HEK293 (cell line): ENCODE measurements around the gene TXLNA.
"Not testable (repeated sequence)": the region's sequence is repeated elsewhere in the genome, so short reads cannot be mapped to it uniquely, and the experiment has no call there.

Source experiments
- CTCF ChIA-PET: fragments of 350-600 bp; formaldehyde crosslinking; extraction: SDS; loops from one replicate; lab custom pipeline; 2021; ENCODE audit warnings: antibody characterized with exemption; lab: Yijun Ruan, JAX
- POLR2A ChIA-PET: fragments of 300-600 bp; formaldehyde crosslinking; extraction: SDS; loops from one replicate; lab custom pipeline; 2020; ENCODE audit warnings: antibody characterized with exemption, inconsistent platforms; lab: Yijun Ruan, JAX
- H3K27ac ChIP-seq: fragments of 200-500 bp; sonication (Bioruptor generic); 2 replicates; pipeline ENCODE4 v1.5.1; 2014; ENCODE audit warnings: low read depth, low read length, control low read depth, inconsistent platforms; ENCODE audit errors: extremely low read depth
- H3K36me3 ChIP-seq, 2 experiments: fragments of 200-500 bp in 1 of 2; sonication (Bioruptor generic) in 1 of 2; 1 replicate in 1 of 2; 2 replicates in 1 of 2; pipeline ENCODE4 v1.5.1; 2014 to 2017; ENCODE audit warnings: inconsistent platforms in 2 of 2, low read length in 2 of 2; ENCODE audit not compliant: control insufficient read depth in 2 of 2, insufficient read depth in 1 of 2
- H3K4me1 ChIP-seq: fragments of 200-500 bp; sonication (Bioruptor generic); 2 replicates; pipeline ENCODE4 v1.5.1; 2014; ENCODE audit warnings: mild to moderate bottlenecking, low read length, inconsistent platforms; ENCODE audit not compliant: control insufficient read depth, insufficient read depth
- H3K4me3 ChIP-seq: 2 replicates; pipeline ENCODE4 v1.5.1; 2011; ENCODE audit warnings: low read depth, mild to moderate bottlenecking, control low read depth, low read length, moderate library complexity
- H3K9me3 ChIP-seq: fragments of 200-500 bp; sonication (Bioruptor generic); 2 replicates; pipeline ENCODE4 v1.5.1; 2014; ENCODE audit warnings: low read depth, low read length, inconsistent platforms; ENCODE audit not compliant: control insufficient read depth, insufficient read depth
- GLI4 ChIP-seq: fragments of 450-650 bp; formaldehyde crosslinking; IDR thresholded peaks from 2 replicates; pipeline ENCODE4 v1.5.1; 2016; ENCODE audit warnings: missing biosample characterization, missing genetic modification characterization
- GLIS1 ChIP-seq: fragments of 450-650 bp; formaldehyde crosslinking; IDR thresholded peaks from 2 replicates; pipeline ENCODE4 v1.5.1; 2016; ENCODE audit warnings: missing biosample characterization, missing genetic modification characterization
- HOXD13 ChIP-seq: sonication (generic); formaldehyde crosslinking; IDR thresholded peaks from 2 replicates; pipeline ENCODE4 v1.8.0; 2022; ENCODE audit warnings: missing genetic modification reagents, borderline replicate concordance
- IKZF3 ChIP-seq: fragments of 450-650 bp; IDR thresholded peaks from 2 replicates; pipeline ENCODE4 v1.5.0; 2018; ENCODE audit warnings: missing biosample characterization, mild to moderate bottlenecking, missing genetic modification characterization, moderate library complexity
- MEIS1 ChIP-seq: sonication (generic); formaldehyde crosslinking; IDR thresholded peaks from 2 replicates; pipeline ENCODE4 v1.8.1; 2022; ENCODE audit warnings: missing genetic modification reagents, mild to moderate bottlenecking, borderline replicate concordance
- MYNN ChIP-seq: fragments of 450-650 bp; formaldehyde crosslinking; IDR thresholded peaks from 2 replicates; pipeline ENCODE4 v1.5.1; 2016; ENCODE audit warnings: missing biosample characterization, missing genetic modification characterization, borderline replicate concordance
- MZF1 ChIP-seq: fragments of 450-650 bp; formaldehyde crosslinking; IDR thresholded peaks from 2 replicates; pipeline ENCODE4 v1.5.1; 2017; ENCODE audit warnings: missing biosample characterization, missing genetic modification characterization, borderline replicate concordance
- SP2 ChIP-seq: fragments of 450-650 bp; formaldehyde crosslinking; IDR thresholded peaks from 2 replicates; pipeline ENCODE4 v1.5.1; 2016; ENCODE audit warnings: missing biosample characterization, missing genetic modification characterization
- TCF7L2 ChIP-seq: IDR thresholded peaks from 2 replicates; pipeline ENCODE4 v1.6.1; 2011; ENCODE audit warnings: low read depth, mild to moderate bottlenecking, inconsistent platforms, low read length, moderate library complexity, borderline replicate concordance
- YY1 ChIP-seq: fragments of 450-650 bp; formaldehyde crosslinking; IDR thresholded peaks from 2 replicates; pipeline ENCODE4 v1.5.1; 2018; ENCODE audit warnings: missing biosample characterization, missing genetic modification characterization
- YY2 ChIP-seq: fragments of 450-650 bp; formaldehyde crosslinking; IDR thresholded peaks from 2 replicates; pipeline ENCODE4 v1.5.1; 2016; ENCODE audit warnings: missing biosample characterization, missing genetic modification characterization
- ZBTB20 ChIP-seq: fragments of 450-650 bp; formaldehyde crosslinking; IDR thresholded peaks from 2 replicates; pipeline ENCODE4 v1.5.1; 2016; ENCODE audit warnings: missing biosample characterization, missing genetic modification characterization
- ZFP3 ChIP-seq: fragments of 450-650 bp; formaldehyde crosslinking; IDR thresholded peaks from 2 replicates; pipeline ENCODE4 v1.5.1; 2016; ENCODE audit warnings: low read depth, missing biosample characterization, missing genetic modification characterization
- ZNF211 ChIP-seq: fragments of 450-650 bp; formaldehyde crosslinking; IDR thresholded peaks from 2 replicates; pipeline ENCODE4 v1.5.1; 2016; ENCODE audit warnings: low read depth, missing biosample characterization, missing genetic modification characterization
- ZNF239 ChIP-seq: fragments of 450-650 bp; formaldehyde crosslinking; IDR thresholded peaks from 2 replicates; pipeline ENCODE4 v1.5.1; 2016; ENCODE audit warnings: missing biosample characterization, missing genetic modification characterization
- ZNF266 ChIP-seq: fragments of 450-650 bp; formaldehyde crosslinking; IDR thresholded peaks from 2 replicates; pipeline ENCODE4 v1.5.1; 2016; ENCODE audit warnings: missing biosample characterization, missing genetic modification characterization, low read depth
- ZNF335 ChIP-seq: fragments of 450-650 bp; formaldehyde crosslinking; conservative IDR thresholded peaks from 2 replicates; pipeline ENCODE4 v1.5.1; 2016; ENCODE audit warnings: missing biosample characterization, missing genetic modification characterization
- ZNF394 ChIP-seq: fragments of 450-650 bp; formaldehyde crosslinking; IDR thresholded peaks from 2 replicates; pipeline ENCODE4 v1.5.1; 2016; ENCODE audit warnings: missing biosample characterization, missing genetic modification characterization, mild to moderate bottlenecking, moderate library complexity, borderline replicate concordance
- ZNF521 ChIP-seq: fragments of 450-650 bp; formaldehyde crosslinking; IDR thresholded peaks from 2 replicates; pipeline ENCODE4 v1.5.1; 2017; ENCODE audit warnings: missing biosample characterization, mild to moderate bottlenecking, missing genetic modification characterization
- ZNF558 ChIP-seq: fragments of 450-650 bp; formaldehyde crosslinking; IDR thresholded peaks from 2 replicates; pipeline ENCODE4 v1.5.1; 2016; ENCODE audit warnings: missing biosample characterization, missing genetic modification characterization
- ZNF571 ChIP-seq: fragments of 450-650 bp; formaldehyde crosslinking; IDR thresholded peaks from 2 replicates; pipeline ENCODE4 v1.5.0; 2017; ENCODE audit warnings: missing biosample characterization, missing genetic modification characterization
- ZNF600 ChIP-seq: fragments of 450-650 bp; formaldehyde crosslinking; IDR thresholded peaks from 2 replicates; pipeline ENCODE4 v1.5.1; 2016; ENCODE audit warnings: missing biosample characterization, missing genetic modification characterization
- ZNF658 ChIP-seq: fragments of 450-650 bp; formaldehyde crosslinking; IDR thresholded peaks from 2 replicates; pipeline ENCODE4; 2016; ENCODE audit warnings: missing biosample characterization, missing genetic modification characterization
- ZNF677 ChIP-seq: fragments of 450-650 bp; IDR thresholded peaks from 2 replicates; pipeline ENCODE4 v1.5.0; 2018; ENCODE audit warnings: missing biosample characterization, mild to moderate bottlenecking, missing genetic modification characterization, moderate library complexity
- ZNF747 ChIP-seq: fragments of 450-650 bp; formaldehyde crosslinking; IDR thresholded peaks from 2 replicates; pipeline ENCODE4 v1.5.1; 2016; ENCODE audit warnings: missing biosample characterization, missing genetic modification characterization
- ZNF76 ChIP-seq: fragments of 450-650 bp; formaldehyde crosslinking; IDR thresholded peaks from 2 replicates; pipeline ENCODE4; 2016; ENCODE audit warnings: low read depth, missing biosample characterization, missing genetic modification characterization, borderline replicate concordance
- ZSCAN16 ChIP-seq: fragments of 450-650 bp; formaldehyde crosslinking; IDR thresholded peaks from 2 replicates; pipeline ENCODE4 v1.5.1; 2016; ENCODE audit warnings: missing biosample characterization, missing genetic modification characterization
- ZSCAN23 ChIP-seq: fragments of 450-650 bp; formaldehyde crosslinking; IDR thresholded peaks from 2 replicates; pipeline ENCODE4 v1.5.1; 2016; ENCODE audit warnings: missing biosample characterization, missing genetic modification characterization
- ZXDB ChIP-seq: fragments of 450-650 bp; formaldehyde crosslinking; IDR thresholded peaks from 2 replicates; pipeline ENCODE4 v1.5.1; 2016; ENCODE audit warnings: missing biosample characterization, missing genetic modification characterization
- TF ChIP-seq, protein P1 (sequence below): fragments of 450-650 bp; formaldehyde crosslinking; IDR thresholded peaks from 2 replicates; pipeline ENCODE4 v1.5.1; 2016; ENCODE audit warnings: missing biosample characterization, missing genetic modification characterization
- TF ChIP-seq, protein P2 (sequence below): fragments of 450-650 bp; formaldehyde crosslinking; IDR thresholded peaks from 2 replicates; pipeline ENCODE4 v1.5.1; 2016; ENCODE audit warnings: missing biosample characterization, missing genetic modification characterization, borderline replicate concordance
- TF ChIP-seq, protein P3 (sequence below): fragments of 450-650 bp; formaldehyde crosslinking; IDR thresholded peaks from 2 replicates; pipeline ENCODE4 v1.5.1; 2017; ENCODE audit warnings: missing biosample characterization, missing genetic modification characterization
- TF ChIP-seq, protein P4 (sequence below): fragments of 450-650 bp; formaldehyde crosslinking; IDR thresholded peaks from 2 replicates; pipeline ENCODE4 v1.5.1; 2016; ENCODE audit warnings: missing biosample characterization, missing genetic modification characterization

The TXLNA gene

DNA sequence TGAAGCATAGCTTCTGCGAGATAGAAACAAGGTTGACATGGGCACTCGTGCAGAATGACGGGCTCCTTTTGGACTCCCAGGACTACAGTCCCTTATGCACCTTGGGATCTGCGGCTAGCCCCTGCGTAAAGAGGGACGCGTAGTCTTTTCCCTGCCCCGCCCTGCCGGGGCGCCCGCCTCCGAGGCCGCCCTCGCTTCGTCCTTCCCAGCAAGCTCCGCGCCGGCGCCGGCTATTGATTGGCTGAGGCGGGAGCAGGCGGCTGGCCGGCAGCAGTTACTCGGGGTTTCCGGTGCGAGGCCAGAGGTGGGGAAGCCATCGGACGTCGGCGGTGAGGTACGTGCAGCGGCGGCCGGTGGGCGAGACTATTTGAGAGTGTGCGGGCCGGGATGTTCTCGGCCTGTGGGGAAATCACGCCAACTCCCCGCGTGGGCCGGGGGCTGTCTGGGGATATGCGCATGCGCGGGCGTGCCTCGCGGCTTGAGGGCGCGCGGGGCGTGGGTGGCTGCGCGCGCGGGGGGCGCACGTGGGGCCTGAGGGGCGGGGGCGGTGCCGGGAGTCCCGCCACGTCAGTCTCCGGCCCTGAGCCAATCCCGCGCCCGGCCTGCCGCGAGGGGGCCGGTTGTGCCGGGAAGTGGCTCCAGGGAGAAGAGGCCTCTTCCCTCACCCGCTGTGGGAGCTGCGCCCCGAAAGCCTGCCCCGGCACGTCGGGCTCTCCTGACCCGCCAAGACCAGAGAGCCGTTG, at the start of gene TXLNA (continued):
- no peak for TF ChIP-seq MEIS1 (CRISPR knock-in tag)
- TF ChIP-seq SP2 (tag by site-specific recombination): peak; percentile 95
- peak; percentile 40; the same call in 1 of the 2 replicates for TF ChIP-seq ZSCAN16 (tag by site-specific recombination)
- no peak for TF ChIP-seq MYNN (tag by site-specific recombination)
- TF ChIP-seq, protein P1, sequence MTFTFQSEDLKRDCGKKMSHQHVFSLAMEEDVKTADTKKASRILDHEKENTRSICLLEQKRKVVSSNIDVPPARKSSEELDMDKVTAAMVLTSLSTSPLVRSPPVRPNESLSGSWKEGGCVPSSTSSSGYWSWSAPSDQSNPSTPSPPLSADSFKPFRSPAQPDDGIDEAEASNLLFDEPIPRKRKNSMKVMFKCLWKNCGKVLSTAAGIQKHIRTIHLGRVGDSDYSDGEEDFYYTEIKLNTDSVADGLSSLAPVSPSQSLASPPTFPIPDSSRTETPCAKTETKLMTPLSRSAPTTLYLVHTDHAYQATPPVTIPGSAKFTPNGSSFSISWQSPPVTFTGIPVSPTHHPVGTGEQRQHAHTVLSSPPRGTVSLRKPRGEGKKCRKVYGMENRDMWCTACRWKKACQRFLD (tag by site-specific recombination): no peak
- TF ChIP-seq MZF1 (tag by site-specific recombination): no peak
- TF ChIP-seq ZFP3 (tag by site-specific recombination): no peak
- TF ChIP-seq HOXD13 (CRISPR knock-in tag): no peak
- peak; percentile 90 for TF ChIP-seq ZNF76
- TF ChIP-seq ZNF658 (tag by site-specific recombination): no peak
- no peak; the same call in 1 of the 2 replicates for TF ChIP-seq YY1
- no peak for TF ChIP-seq GLI4 (tag by site-specific recombination)
- no peak for TF ChIP-seq ZNF571 (tag by site-specific recombination)
- TF ChIP-seq ZNF677: no peak
- no peak for TF ChIP-seq ZNF521
- TF ChIP-seq TCF7L2: no peak
- no peak for TF ChIP-seq YY2
- peak; percentile 98 for TF ChIP-seq ZXDB (tag by site-specific recombination)
- no peak for TF ChIP-seq ZNF747 (tag by site-specific recombination)
- peak; percentile 77 for TF ChIP-seq IKZF3 (tag by site-specific recombination)
- TF ChIP-seq ZNF266: no peak
- TF ChIP-seq ZNF335 (tag by site-specific recombination): peak; percentile 97
- no peak for TF ChIP-seq ZSCAN23 (tag by site-specific recombination)
- TF ChIP-seq, protein P2, sequence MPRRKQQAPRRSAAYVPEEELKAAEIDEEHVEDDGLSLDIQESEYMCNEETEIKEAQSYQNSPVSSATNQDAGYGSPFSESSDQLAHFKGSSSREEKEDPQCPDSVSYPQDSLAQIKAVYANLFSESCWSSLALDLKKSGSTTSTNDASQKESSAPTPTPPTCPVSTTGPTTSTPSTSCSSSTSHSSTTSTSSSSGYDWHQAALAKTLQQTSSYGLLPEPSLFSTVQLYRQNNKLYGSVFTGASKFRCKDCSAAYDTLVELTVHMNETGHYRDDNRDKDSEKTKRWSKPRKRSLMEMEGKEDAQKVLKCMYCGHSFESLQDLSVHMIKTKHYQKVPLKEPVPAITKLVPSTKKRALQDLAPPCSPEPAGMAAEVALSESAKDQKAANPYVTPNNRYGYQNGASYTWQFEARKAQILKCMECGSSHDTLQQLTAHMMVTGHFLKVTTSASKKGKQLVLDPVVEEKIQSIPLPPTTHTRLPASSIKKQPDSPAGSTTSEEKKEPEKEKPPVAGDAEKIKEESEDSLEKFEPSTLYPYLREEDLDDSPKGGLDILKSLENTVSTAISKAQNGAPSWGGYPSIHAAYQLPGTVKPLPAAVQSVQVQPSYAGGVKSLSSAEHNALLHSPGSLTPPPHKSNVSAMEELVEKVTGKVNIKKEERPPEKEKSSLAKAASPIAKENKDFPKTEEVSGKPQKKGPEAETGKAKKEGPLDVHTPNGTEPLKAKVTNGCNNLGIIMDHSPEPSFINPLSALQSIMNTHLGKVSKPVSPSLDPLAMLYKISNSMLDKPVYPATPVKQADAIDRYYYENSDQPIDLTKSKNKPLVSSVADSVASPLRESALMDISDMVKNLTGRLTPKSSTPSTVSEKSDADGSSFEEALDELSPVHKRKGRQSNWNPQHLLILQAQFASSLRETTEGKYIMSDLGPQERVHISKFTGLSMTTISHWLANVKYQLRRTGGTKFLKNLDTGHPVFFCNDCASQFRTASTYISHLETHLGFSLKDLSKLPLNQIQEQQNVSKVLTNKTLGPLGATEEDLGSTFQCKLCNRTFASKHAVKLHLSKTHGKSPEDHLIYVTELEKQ (tag by site-specific recombination): peak; percentile 54; the same call in 1 of the 2 replicates
- no peak for TF ChIP-seq ZNF239 (tag by site-specific recombination)
- peak; percentile 50; the same call in 1 of the 2 replicates for TF ChIP-seq ZNF600 (tag by site-specific recombination)
- no peak; the same call in 1 of the 2 replicates for TF ChIP-seq ZNF394 (tag by site-specific recombination)
- TF ChIP-seq, protein P3, sequence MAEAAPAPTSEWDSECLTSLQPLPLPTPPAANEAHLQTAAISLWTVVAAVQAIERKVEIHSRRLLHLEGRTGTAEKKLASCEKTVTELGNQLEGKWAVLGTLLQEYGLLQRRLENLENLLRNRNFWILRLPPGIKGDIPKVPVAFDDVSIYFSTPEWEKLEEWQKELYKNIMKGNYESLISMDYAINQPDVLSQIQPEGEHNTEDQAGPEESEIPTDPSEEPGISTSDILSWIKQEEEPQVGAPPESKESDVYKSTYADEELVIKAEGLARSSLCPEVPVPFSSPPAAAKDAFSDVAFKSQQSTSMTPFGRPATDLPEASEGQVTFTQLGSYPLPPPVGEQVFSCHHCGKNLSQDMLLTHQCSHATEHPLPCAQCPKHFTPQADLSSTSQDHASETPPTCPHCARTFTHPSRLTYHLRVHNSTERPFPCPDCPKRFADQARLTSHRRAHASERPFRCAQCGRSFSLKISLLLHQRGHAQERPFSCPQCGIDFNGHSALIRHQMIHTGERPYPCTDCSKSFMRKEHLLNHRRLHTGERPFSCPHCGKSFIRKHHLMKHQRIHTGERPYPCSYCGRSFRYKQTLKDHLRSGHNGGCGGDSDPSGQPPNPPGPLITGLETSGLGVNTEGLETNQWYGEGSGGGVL (tag by site-specific recombination): no peak
- peak; percentile 65; the same call in 1 of the 2 replicates for TF ChIP-seq ZBTB20
- TF ChIP-seq ZNF211 (tag by site-specific recombination): no peak
- TF ChIP-seq ZNF558: no peak
- TF ChIP-seq GLIS1 (tag by site-specific recombination): peak; percentile 59
- TF ChIP-seq, protein P4, sequence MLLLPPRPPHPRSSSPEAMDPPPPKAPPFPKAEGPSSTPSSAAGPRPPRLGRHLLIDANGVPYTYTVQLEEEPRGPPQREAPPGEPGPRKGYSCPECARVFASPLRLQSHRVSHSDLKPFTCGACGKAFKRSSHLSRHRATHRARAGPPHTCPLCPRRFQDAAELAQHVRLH (tag by site-specific recombination): no peak

DNA sequence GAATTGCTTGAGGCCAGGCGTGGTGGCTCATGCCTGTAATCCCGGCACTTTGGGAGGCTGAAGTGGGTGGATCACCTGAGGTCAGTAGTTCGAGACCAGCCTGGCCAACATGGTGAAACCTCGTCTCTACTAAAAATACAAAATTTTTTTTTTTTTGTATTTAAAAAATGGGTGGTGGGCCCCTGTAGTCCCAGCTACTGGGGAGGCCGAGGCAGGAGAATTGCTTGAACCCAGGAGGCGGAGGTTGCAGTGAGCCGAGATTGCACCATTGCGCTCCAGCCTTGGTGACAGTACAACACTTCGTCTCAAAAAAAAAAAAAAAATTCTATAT, 45.6 kb upstream of the TXLNA start:
- peaks cover 0 to 15% of the 10 kb centered on the region in 2 experiments; a peak in 2 of 3 replicates for H3K36me3 ChIP-seq
- H3K4me3 ChIP-seq, H3K4me1 ChIP-seq, H3K9me3 ChIP-seq, H3K27ac ChIP-seq: not testable (repeated sequence)
- ChIA-PET POLR2A (interaction anchor here (0.7 to 1.2 kb wide), 2 partner anchors 61 to 77 kb away, joined by 4 to 6 read pairs; partner anchors contain the start of gene TMEM39B), CTCF (interaction anchor here (0.7 to 1.1 kb wide), 2 partner anchors 22 to 1359 kb away, joined by 4 to 6 read pairs; no protein-coding TSS in a partner anchor)
